Cardiac muscle cell (in vitro differentiated cells and primary cell): Measurements from ENCODE around the gene KRT2. TPM values are rescaled to one million over a fixed set of nuclear protein-coding genes. Genes with fewer than 3 reads are reported as not detected.

Experiments
- DNase-seq, 2 donors: peaks; one replicate each; pipeline versions ENCODE4 v3.0.0 to v3.0.0-alpha.2; 2010 to 2017; ENCODE audit warnings: low read depth in 1 of 2, low spot score in 1 of 2
- H3K27ac ChIP-seq: fragments of 200-600 bp; sonication (generic); 2 replicates; pipeline ENCODE4 v1.5.1; 2016
- H3K27me3 ChIP-seq: fragments of 200-600 bp; sonication (generic); 2 replicates; pipeline ENCODE4 v1.6.0; 2016; ENCODE audit warnings: control low read depth
- H3K36me3 ChIP-seq: fragments of 200-600 bp; sonication (generic); 2 replicates; pipeline ENCODE4 v1.5.1; 2016; ENCODE audit warnings: control low read depth
- H3K4me1 ChIP-seq: fragments of 200-600 bp; sonication (generic); 2 replicates; pipeline ENCODE4 v1.8.1; 2017; ENCODE audit warnings: low read depth, mild to moderate bottlenecking, mixed run types
- H3K4me3 ChIP-seq: fragments of 200-600 bp; sonication (generic); 2 replicates; pipeline ENCODE4 v1.5.1; 2016; ENCODE audit warnings: mild to moderate bottlenecking
- H3K9me3 ChIP-seq: fragments of 200-600 bp; sonication (generic); 2 replicates; pipeline ENCODE4 v1.5.1; 2017; ENCODE audit warnings: low read depth, mild to moderate bottlenecking, control low read depth
- polyA plus RNA-seq: library from polyadenylated mRNA; unstranded; fragments of >200 nt; fragmentation: Nextera tagmentation; extraction: Ambion mirVana; gene quantifications from 2 replicates; pipeline ENCODE4 v1.2.1, GENCODE V29; 2016
- total RNA-seq: library from RNA; depleted of rRNA; stranded (reverse); fragments of >200 nt; gene quantifications from 2 replicates; pipeline ENCODE4 v1.2.3, GENCODE V29; 2016
- TF ChIP-seq, protein P1 (sequence below): IDR thresholded peaks from 2 replicates; pipeline ENCODE4 v1.5.1; 2012; ENCODE audit warnings: low read depth, mild to moderate bottlenecking, low read length

KRT2 gene
- total and polyA plus RNA-seq, 2 experiments from 2014 or later: not detected

DNA sequence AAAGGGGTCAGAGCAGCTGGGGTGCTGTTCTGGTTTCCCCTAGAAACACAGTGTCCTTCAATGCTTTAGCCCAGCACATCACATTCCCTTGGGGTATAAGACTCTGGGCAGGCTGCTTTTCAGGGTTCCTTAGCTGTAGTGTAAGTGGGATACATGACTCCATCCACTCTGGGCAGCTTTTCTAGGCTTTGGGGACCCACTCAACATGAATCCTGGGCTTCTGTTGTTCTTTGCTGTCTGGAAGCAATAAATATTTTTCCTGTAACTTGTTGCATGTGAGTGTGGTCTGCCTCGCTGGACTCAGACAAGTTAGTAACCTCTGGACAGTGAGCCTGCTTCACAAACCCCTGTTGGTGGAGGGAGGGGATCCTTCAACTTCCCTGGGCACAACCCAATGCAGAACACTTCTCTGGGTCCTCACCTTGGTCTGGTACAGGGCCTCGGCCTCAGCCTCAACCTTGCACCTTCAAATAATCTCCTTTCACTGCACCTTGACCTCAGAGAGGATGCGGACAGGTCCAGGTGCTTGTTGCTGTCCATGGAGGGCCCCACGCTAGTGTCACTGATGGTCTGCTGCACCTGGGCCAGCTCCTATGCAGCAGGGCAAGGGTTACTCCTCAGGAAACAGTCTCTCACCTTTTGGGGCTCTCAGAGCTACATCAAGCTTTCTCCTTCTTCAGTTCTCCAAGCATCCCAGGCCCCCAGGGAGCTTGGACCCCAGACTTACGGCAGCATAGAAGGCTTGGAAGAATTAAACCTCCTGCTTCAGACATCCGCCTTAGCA is 20.1 kb downstream of the KRT2 start:
- TF ChIP-seq, protein P1, sequence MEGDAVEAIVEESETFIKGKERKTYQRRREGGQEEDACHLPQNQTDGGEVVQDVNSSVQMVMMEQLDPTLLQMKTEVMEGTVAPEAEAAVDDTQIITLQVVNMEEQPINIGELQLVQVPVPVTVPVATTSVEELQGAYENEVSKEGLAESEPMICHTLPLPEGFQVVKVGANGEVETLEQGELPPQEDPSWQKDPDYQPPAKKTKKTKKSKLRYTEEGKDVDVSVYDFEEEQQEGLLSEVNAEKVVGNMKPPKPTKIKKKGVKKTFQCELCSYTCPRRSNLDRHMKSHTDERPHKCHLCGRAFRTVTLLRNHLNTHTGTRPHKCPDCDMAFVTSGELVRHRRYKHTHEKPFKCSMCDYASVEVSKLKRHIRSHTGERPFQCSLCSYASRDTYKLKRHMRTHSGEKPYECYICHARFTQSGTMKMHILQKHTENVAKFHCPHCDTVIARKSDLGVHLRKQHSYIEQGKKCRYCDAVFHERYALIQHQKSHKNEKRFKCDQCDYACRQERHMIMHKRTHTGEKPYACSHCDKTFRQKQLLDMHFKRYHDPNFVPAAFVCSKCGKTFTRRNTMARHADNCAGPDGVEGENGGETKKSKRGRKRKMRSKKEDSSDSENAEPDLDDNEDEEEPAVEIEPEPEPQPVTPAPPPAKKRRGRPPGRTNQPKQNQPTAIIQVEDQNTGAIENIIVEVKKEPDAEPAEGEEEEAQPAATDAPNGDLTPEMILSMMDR: no peak
- H3K27ac ChIP-seq: no peak overlapping the region
- H3K27me3 ChIP-seq: peaks cover 11% of the 10 kb centered on the region
- no peak overlapping the region for H3K4me3 ChIP-seq
- no peak for DNase-seq
- H3K9me3 ChIP-seq: no peaks in the 10 kb centered on the region
- H3K4me1 ChIP-seq: peaks cover under 1% of the 10 kb centered on the region
- H3K36me3 ChIP-seq: no peaks in the 10 kb centered on the region

DNA sequence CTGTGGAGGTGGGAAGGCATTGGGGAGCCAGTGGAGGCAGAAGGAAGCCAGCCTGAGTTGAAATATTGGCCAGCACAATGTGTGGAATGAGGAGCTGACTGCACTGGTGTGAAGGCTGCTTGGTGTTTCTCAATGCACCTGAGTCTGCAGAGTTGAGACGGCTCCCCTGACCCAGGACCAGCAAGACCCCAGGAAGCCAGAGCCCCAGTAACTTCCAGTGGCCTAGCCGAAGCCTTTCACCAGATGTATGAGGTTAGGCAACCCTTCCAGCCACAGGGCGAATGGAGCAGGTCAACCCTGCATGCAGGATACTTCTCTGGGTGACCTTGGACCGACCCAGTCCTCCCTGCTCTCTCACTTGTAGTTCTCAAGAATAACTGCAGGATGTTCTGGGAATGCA is 20.7 kb downstream of the KRT2 start:
- H3K4me3 ChIP-seq: no peak overlapping the region
- TF ChIP-seq, protein P1: no peak
- DNase-seq: no peak
- H3K27me3 ChIP-seq: peaks cover 17% of the 10 kb centered on the region
- no peaks in the 10 kb centered on the region for H3K4me1 ChIP-seq
- H3K9me3 ChIP-seq: no peaks in the 10 kb centered on the region
- no peak overlapping the region for H3K27ac ChIP-seq
- H3K36me3 ChIP-seq: no peaks in the 10 kb centered on the region

DNA sequence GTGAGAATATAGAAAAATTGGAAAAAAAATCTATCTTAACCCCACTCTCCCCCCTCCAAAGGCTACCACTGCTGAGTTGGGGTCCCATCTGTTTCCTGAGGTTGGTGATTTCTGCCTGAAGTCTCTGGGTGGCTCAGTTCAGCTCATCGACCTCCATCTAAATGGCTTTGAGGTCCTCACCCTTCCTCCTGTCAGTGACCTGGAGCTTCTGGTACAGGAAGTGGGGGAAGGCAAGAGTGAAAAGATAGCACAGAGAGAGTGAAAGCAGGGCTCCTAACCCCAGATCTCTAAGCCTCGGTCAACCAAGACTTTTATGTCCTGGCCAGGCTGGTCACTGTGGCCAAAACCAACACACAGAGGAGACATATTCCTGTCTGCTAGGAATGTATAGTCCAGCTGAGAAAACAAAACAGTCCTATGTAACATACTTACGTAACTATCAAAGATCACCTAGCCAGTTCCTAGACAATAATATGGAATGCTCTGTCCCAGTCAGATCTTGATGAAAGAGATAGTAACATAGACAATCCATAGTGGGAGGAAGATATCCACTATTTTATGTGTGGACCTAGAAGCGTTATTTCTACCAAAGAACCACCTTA is 21.3 kb downstream of the KRT2 start:
- Histone ChIP-seq H3K27ac (no peak overlapping the region), H3K4me3 (no peak overlapping the region), H3K9me3 (no peaks in the 10 kb centered on the region), H3K27me3 (peaks cover 17% of the 10 kb centered on the region), H3K4me1 (no peaks in the 10 kb centered on the region), H3K36me3 (no peaks in the 10 kb centered on the region)
- DNase-seq: no peak
- TF ChIP-seq, protein P1: no peak

DNA sequence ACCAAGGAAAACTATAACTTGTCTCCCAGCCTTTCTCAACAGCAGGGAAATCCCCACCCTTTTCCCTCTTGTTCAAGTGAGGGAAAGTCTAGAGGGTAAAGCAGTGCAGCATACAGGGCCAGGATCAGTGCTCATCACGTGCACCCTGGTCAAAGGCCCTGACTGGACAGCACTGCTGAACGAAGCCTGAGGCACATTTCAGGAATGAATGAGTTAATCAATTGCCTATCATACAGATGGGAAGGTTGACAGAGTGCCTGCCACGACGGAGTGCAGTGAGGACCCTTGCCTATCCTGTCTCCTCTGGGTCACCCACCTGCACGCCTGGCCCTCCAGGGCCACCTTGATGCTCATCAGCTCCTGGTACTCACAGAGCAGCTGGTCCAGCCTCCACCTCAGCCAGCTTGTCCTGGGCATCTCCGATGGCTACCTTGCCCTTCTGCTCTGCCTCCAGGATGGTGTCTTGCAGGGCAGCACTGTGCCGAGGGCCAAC is 22.0 kb downstream of the KRT2 start:
- no peak for DNase-seq
- Histone ChIP-seq H3K27ac (no peak overlapping the region), H3K9me3 (no peaks in the 10 kb centered on the region), H3K36me3 (no peaks in the 10 kb centered on the region), H3K4me1 (no peaks in the 10 kb centered on the region), H3K27me3 (peaks cover 17% of the 10 kb centered on the region), H3K4me3 (no peak overlapping the region)
- TF ChIP-seq, protein P1: no peak

DNA sequence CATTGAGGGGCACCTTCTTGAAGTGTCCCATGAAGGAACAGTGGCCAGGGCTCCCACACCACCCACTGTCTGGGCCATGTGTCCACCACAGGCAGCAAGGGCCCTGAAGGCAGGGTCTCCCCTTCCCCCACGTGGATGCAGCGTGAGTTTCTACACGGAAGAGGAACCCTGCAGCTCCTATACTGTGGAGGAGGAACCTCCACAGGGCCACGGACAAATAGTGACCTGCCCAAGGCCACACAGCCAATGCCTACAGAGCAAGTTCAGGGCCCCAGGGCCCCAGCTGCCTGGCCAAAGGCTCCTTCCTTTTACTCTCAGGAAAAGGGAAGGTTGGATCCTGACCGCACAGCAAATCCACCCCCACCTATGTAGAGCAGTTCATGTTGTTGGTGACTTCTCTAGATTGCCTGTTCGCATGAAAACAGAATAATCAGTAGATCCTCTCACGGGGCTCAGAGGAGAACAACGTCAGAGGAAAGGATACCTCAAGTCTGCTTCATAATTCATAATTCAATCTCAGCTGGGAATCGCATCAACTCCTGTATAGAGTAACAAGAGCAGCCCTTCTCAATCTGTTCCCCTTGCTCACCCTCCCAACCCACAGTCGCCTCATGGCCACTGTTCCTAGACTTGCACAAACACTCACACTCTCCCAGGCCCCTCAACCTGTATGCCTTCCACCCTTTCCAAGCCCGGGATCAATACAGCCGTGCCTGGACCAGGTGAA is 22.6 kb downstream of the KRT2 start:
- Histone ChIP-seq H3K27me3 (peaks cover 17% of the 10 kb centered on the region), H3K9me3 (no peaks in the 10 kb centered on the region), H3K4me1 (no peaks in the 10 kb centered on the region), H3K4me3 (no peak overlapping the region), H3K27ac (no peak overlapping the region), H3K36me3 (no peaks in the 10 kb centered on the region)
- no peak for DNase-seq
- TF ChIP-seq, protein P1: no peak
